Thyroid gland (tissue), 4 donors: ENCODE results near the gene TMEM221.

Experiments
- CTCF ChIP-seq, 6 experiments: fragments of 200-600 bp in 3 of 6; fragments of 450-650 bp in 3 of 6; sonication (generic) in 3 of 6; IDR thresholded peaks; one replicate each; pipeline ENCODE4 v1.5.1; 2016 to 2019; ENCODE audit warnings: antibody characterized with exemption in 6 of 6, mild to moderate bottlenecking in 2 of 6, inconsistent platforms in 1 of 6, moderate library complexity in 1 of 6
- POLR2A ChIP-seq, 2 donors: fragments of 450-650 bp; IDR thresholded peaks; one replicate each; pipeline ENCODE4 v1.6.1; 2017; ENCODE audit warnings: antibody characterized with exemption in 2 of 2, mild to moderate bottlenecking in 2 of 2, moderate library complexity in 1 of 2

- no peak for TF ChIP-seq POLR2A (IDR thresholded peaks at IDR 0.05)
- TF ChIP-seq CTCF (IDR thresholded peaks at IDR 0.05) = no peak
Measured at GRCh38 chr19:17475541-17476115, 27.2 kb upstream of the TMEM221 start.
